K562 (cell line): ENCODE measurements around the gene ZNF665. TPM values are rescaled to one million over a fixed set of nuclear protein-coding genes. Genes with fewer than 3 reads are reported as not detected.

Experiments
- ATAC-seq: fragments of 200-7000 bp; cut with Tn5 transposase; 3 replicates; pipeline ENCODE4 v1.9.1; 2020; ENCODE audit warnings: moderate library complexity
- BruUV-seq: library from RNA; stranded (reverse); fragments of 400-500 nt; replicated peaks from 2 replicates; lab custom pipeline; 2021; lab: Mats Ljungman, UMichigan
- CTCF ChIA-PET: fragments of 300-600 bp; formaldehyde crosslinking; extraction: SDS; loops from one replicate; lab custom pipeline; 2021; ENCODE audit warnings: low intra/inter-chr PET ratio; lab: Yijun Ruan, JAX
- POLR2A ChIA-PET: fragments of 300-600, 350-650 bp; sonication (Branson Sonifier 250); formaldehyde crosslinking; extraction: SDS; loops from one replicate; lab custom pipeline; 2021; ENCODE audit warnings: antibody characterized with exemption, inconsistent platforms; lab: Yijun Ruan, JAX
- DNase-seq, 4 experiments: peaks; one replicate each; pipeline versions ENCODE4 v3.0.0 to v3.0.0-alpha.2; 2011 to 2018; ENCODE audit warnings: low spot score in 3 of 4, mixed read lengths in 3 of 4; ENCODE audit errors: extremely low read depth in 1 of 4
- FAIRE-seq: peaks from 2 replicates; lab custom pipeline; 2011; peaks lifted over from hg19 to GRCh38; lab: Jason Lieb, UNC
- H2AFZ ChIP-seq: 2 replicates; pipeline ENCODE4 v1.6.0; 2011; ENCODE audit warnings: low read depth, low read length, control low read depth, inconsistent platforms
- H3K27ac ChIP-seq: fragments of 200-600 bp; 3 replicates; pipeline ENCODE4 v1.8.0; 2011; ENCODE audit warnings: low read depth, mild to moderate bottlenecking, control low read depth, inconsistent platforms, low read length, moderate library complexity, mixed read lengths; ENCODE audit errors: extremely low read depth
- H3K27me3 ChIP-seq, 2 experiments: fragments of 300-600 bp in 1 of 2; 2 replicates in 1 of 2; 3 replicates in 1 of 2; pipeline versions ENCODE4 v1.6.0 to v1.8.0; 2011; ENCODE audit warnings: inconsistent platforms in 2 of 2, low read length in 2 of 2, mild to moderate bottlenecking in 1 of 2, mixed read lengths in 1 of 2, moderate library complexity in 1 of 2; ENCODE audit not compliant: control insufficient read depth in 2 of 2, insufficient read depth in 2 of 2
- H3K36me3 ChIP-seq: fragments of 300-600 bp; 3 replicates; pipeline ENCODE4 v1.8.0; 2011; ENCODE audit warnings: mild to moderate bottlenecking, low read length, inconsistent platforms; ENCODE audit not compliant: control insufficient read depth, insufficient read depth
- H3K4me1 ChIP-seq, 2 experiments: fragments of 200-600 bp in 1 of 2; replicated peaks in 1 of 2; 2 replicates in 1 of 2; 3 replicates in 1 of 2; pipeline versions ENCODE4 v1.5.1 to v1.8.0; 2011; ENCODE audit warnings: inconsistent platforms in 2 of 2, low read length in 2 of 2, mild to moderate bottlenecking in 1 of 2, mixed read lengths in 1 of 2, moderate library complexity in 1 of 2; ENCODE audit not compliant: control insufficient read depth in 2 of 2, insufficient read depth in 2 of 2
- H3K4me2 ChIP-seq: 2 replicates; pipeline ENCODE4 v1.6.1; 2011; ENCODE audit warnings: low read length, control low read depth, inconsistent platforms, mixed read lengths; ENCODE audit not compliant: insufficient read depth
- H3K4me3 ChIP-seq: fragments of 200-600 bp; sonication (generic), shearing (Covaris generic); 2 replicates; pipeline ENCODE4 v1.5.1; 2016; ENCODE audit warnings: control low read depth, inconsistent platforms
- H3K79me2 ChIP-seq: fragments of 200-600 bp; 3 replicates; pipeline ENCODE4 v1.8.0; 2011; ENCODE audit warnings: low read length, inconsistent platforms; ENCODE audit not compliant: control insufficient read depth, insufficient read depth
- H3K9ac ChIP-seq, 2 experiments: 2 replicates each; pipeline versions ENCODE4 v1.6.0 to v1.6.1; 2011; ENCODE audit warnings: low read depth in 2 of 2, low read length in 2 of 2, control low read depth in 1 of 2, inconsistent platforms in 1 of 2, mild to moderate bottlenecking in 1 of 2, mixed read lengths in 1 of 2; ENCODE audit not compliant: insufficient read depth in 1 of 2
- H3K9me1 ChIP-seq: one replicate; pipeline ENCODE4 v1.6.0; 2011; ENCODE audit warnings: inconsistent platforms, mild to moderate bottlenecking, low read length, moderate library complexity; ENCODE audit not compliant: control insufficient read depth, insufficient read depth
- H3K9me3 ChIP-seq: replicated peaks from 2 replicates; pipeline ENCODE4 v1.5.1; 2011; ENCODE audit warnings: low read depth, low read length, inconsistent platforms; ENCODE audit not compliant: control insufficient read depth, insufficient read depth
- H4K20me1 ChIP-seq: replicated peaks from 2 replicates; pipeline ENCODE4 v1.6.1; 2011; ENCODE audit warnings: low read length, inconsistent platforms, mixed read lengths; ENCODE audit not compliant: control insufficient read depth, insufficient read depth
- ATF7 ChIP-seq: fragments of 450-650 bp; IDR thresholded peaks from 2 replicates; pipeline ENCODE4 v1.7.1; 2014; ENCODE audit warnings: mild to moderate bottlenecking, moderate library complexity
- CBX8 ChIP-seq: fragments of 200-600 bp; sonication (generic); IDR thresholded peaks from 2 replicates; pipeline ENCODE4 v1.6.1; 2012; ENCODE audit warnings: borderline replicate concordance, mixed run types, low read depth, mild to moderate bottlenecking, moderate library complexity, mixed read lengths, low read length, control low read depth, inconsistent platforms; ENCODE audit not compliant: poor library complexity, severe bottlenecking; ENCODE audit errors: extremely low read depth
- CREBBP ChIP-seq: IDR thresholded peaks from one replicate; pipeline ENCODE4 v1.6.1; 2012; ENCODE audit warnings: low read depth, mild to moderate bottlenecking, control low read depth, inconsistent platforms, low read length
- E2F1 ChIP-seq: sonication (generic); formaldehyde crosslinking; IDR thresholded peaks from 2 replicates; pipeline ENCODE4 v1.8.1; 2023; ENCODE audit warnings: mild to moderate bottlenecking, missing genetic modification reagents, moderate library complexity
- MCM7 ChIP-seq, 2 experiments: fragments of 450-650 bp; IDR thresholded peaks; 2 replicates each; pipeline ENCODE4 v1.6.1; 2016 to 2018
- NEUROD1 ChIP-seq: fragments of 150-350 bp; IDR thresholded peaks from 2 replicates; pipeline ENCODE4 v1.6.1; 2014; ENCODE audit warnings: borderline replicate concordance, low read length, low read depth; ENCODE audit not compliant: partially characterized antibody
- NR2C2 ChIP-seq, 2 experiments: fragments of 200-800 bp in 1 of 2; sonication (Bioruptor generic) in 1 of 2; sonication (generic) in 1 of 2; formaldehyde crosslinking in 1 of 2; IDR thresholded peaks; 2 replicates each; pipeline versions ENCODE4 v1.6.1 to v1.8.0; 2016 to 2022; ENCODE audit warnings: mild to moderate bottlenecking in 1 of 2, missing compliant biosample characterization in 1 of 2, missing genetic modification characterization in 1 of 2, missing genetic modification reagents in 1 of 2
- NR4A1 ChIP-seq, 2 experiments: fragments of 250-450 bp in 1 of 2; fragments of 450-650 bp in 1 of 2; sonication (Bioruptor Pico) in 1 of 2; IDR thresholded peaks; 2 replicates each; pipeline versions ENCODE4 v1.4.0 to v1.6.1; 2016 to 2020; ENCODE audit warnings: mild to moderate bottlenecking in 2 of 2, missing compliant biosample characterization in 1 of 2, missing genetic modification characterization in 1 of 2, moderate library complexity in 1 of 2
- PPARD ChIP-seq: fragments of 250-450 bp; sonication (Bioruptor Pico); IDR thresholded peaks from 2 replicates; pipeline ENCODE4 v1.8.0; 2022; ENCODE audit warnings: inconsistent platforms, mild to moderate bottlenecking, moderate library complexity
- SAP30 ChIP-seq: fragments of 200-600 bp; sonication (generic); IDR thresholded peaks from 2 replicates; pipeline ENCODE4 v1.6.1; 2012; ENCODE audit warnings: borderline replicate concordance, low read depth, mild to moderate bottlenecking, moderate library complexity, low read length, control low read depth, inconsistent platforms; ENCODE audit not compliant: insufficient read depth, poor library complexity, severe bottlenecking
- SNRNP70 ChIP-seq: fragments of 200-400 bp; formaldehyde crosslinking; optimal IDR thresholded peaks from 2 replicates; pipeline ENCODE3; 2017; ENCODE audit warnings: low read depth, low read length
- TCFL5 ChIP-seq: fragments of 250-450 bp; sonication (Bioruptor Pico); conservative IDR thresholded peaks from 2 replicates; pipeline ENCODE4 v1.6.1; 2021; ENCODE audit warnings: mild to moderate bottlenecking, moderate library complexity, matching md5 sums
- ZFP1 ChIP-seq: fragments of 450-650 bp; formaldehyde crosslinking; IDR thresholded peaks from 2 replicates; pipeline ENCODE4 v1.4.0; 2020; ENCODE audit warnings: mild to moderate bottlenecking, mixed read lengths
- ZNF174 ChIP-seq: fragments of 250-450 bp; sonication (Bioruptor Pico); IDR thresholded peaks from 2 replicates; pipeline ENCODE4 v1.4.0; 2020; ENCODE audit warnings: mild to moderate bottlenecking
- ZNF184 ChIP-seq: sonication (generic); formaldehyde crosslinking; IDR thresholded peaks from 2 replicates; pipeline ENCODE4 v1.5.0; 2020; ENCODE audit warnings: missing genetic modification reagents
- ZNF23 ChIP-seq: fragments of 250-450 bp; sonication (Bioruptor Pico); IDR thresholded peaks from 2 replicates; pipeline ENCODE4 v1.4.0; 2020; ENCODE audit warnings: mild to moderate bottlenecking
- WGBS: fragments of 100-300 bp; shearing (Covaris generic); methylation state at CpG from one replicate; pipeline ENCODE4 v1.1.6; 2016; ENCODE audit warnings: low coverage, mixed read lengths; ENCODE audit not compliant: insufficient coverage; ENCODE audit errors: missing lambda C conversion rate; 5-methylcytosine and 5-hydroxymethylcytosine counted together
- in situ Hi-C: fragments of 300-500 bp; cut with MboI; formaldehyde crosslinking; loops from 4 replicates; pipeline ENCODE4 v1.15.0; 2018; ENCODE audit warnings: inconsistent platforms, mixed read lengths
- intact Hi-C: fragments of 100-400 bp; cut with micrococcal nuclease; formaldehyde crosslinking; loops from 2 replicates; pipeline ENCODE4 v1.14.2; 2022
- polyA plus RNA-seq, 8 experiments: library from polyadenylated mRNA; depleted of rRNA in 4 of 8; stranded (reverse) in 5 of 8; unstranded in 3 of 8; fragments of >200 nt; fragmentation: Nextera tagmentation in 2 of 8; fragmentation: Illumina TruSeq in 1 of 8; extraction: Ambion mirVana in 2 of 8; extraction: Trizol in 1 of 8; gene quantifications; 2 replicates each; pipeline versions ENCODE4 v1.2.1 to v1.2.3, GENCODE V29; 2011 to 2014; ENCODE audit warnings: inconsistent platforms in 1 of 8, missing spikeins in 1 of 8
- total RNA-seq, 7 experiments: library from RNA; depleted of rRNA in 6 of 7; stranded (reverse); fragments of >200 nt in 6 of 7; fragmentation: Illumina TruSeq in 2 of 7; extraction: Trizol in 2 of 7; gene quantifications; 2 replicates each; pipeline versions ENCODE4 v1.2.1 to v1.2.3, GENCODE V29; 2011 to 2021; ENCODE audit warnings: low replicate concordance in 1 of 7
- TF ChIP-seq, protein P1 (sequence below): fragments of 250-450 bp; sonication (Bioruptor Pico); IDR thresholded peaks from 2 replicates; pipeline ENCODE4 v1.8.0; 2022; ENCODE audit warnings: moderate library complexity, mild to moderate bottlenecking, inconsistent platforms

Gene ZNF665
- total and polyA plus RNA-seq, 9 of the 15 experiments (the other 6 are each of a cell fraction or from before 2014, with no cell fraction given), result 1.9 to 7.6 (median 2.8) TPM

DNA sequence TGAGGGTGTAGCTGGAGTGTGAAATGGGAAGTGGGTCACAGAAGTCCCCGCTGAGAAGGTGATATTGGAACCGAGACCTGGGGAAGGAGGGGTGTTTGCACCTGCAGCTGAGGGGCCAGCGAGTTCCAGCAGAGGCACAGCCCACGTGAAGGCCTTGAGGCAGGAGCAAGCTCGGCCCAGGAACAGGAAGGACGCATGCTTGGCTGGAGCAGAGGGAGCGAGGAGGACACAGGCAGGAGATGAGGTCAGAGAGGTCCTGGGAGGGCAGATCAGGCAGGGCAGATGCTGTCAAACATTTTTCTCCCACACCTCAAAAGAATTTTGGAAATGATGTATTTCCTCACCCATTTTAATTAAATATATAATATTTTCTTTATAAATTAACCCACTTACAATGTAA lies 69.8 kb downstream of the ZNF665 start:
- no TSS peak for BruUV-seq
- POLR2A ChIA-PET, result interaction anchor here (0.6 kb wide), 1 partner anchor 22 kb away, joined by 3 read pairs; no protein-coding TSS in a partner anchor
- H3K36me3 ChIP-seq, result no peaks in the 10 kb centered on the region
- ATAC-seq, result no peak
- H3K27ac ChIP-seq, result no peak overlapping the region
- in situ Hi-C loops (no loop called here), intact Hi-C loops (no loop called here)
- H3K4me3 ChIP-seq, result no peak overlapping the region
- TF ChIP-seq ZFP1 (CRISPR knock-in tag) (no peak), ZNF174 (CRISPR knock-in tag) (no peak), PPARD (CRISPR knock-in tag) (no peak), NR4A1 (CRISPR knock-in tag; IDR thresholded peaks at IDR 0.05) (no peak), NR4A1 (tag; IDR thresholded peaks at IDR 0.05) (no peak), ZNF184 (no peak), NR2C2 (CRISPR knock-in tag; IDR thresholded peaks at IDR 0.05) (no peak), NR2C2 (tag; IDR thresholded peaks at IDR 0.05) (no peak), SAP30 (no peak), MCM7 (IDR thresholded peaks at IDR 0.05) (no peak), E2F1 (CRISPR knock-in tag) (no peak), CBX8 (no peak), ATF7 (no peak), CREBBP (no peak), TCFL5 (no peak), NEUROD1 (no peak), ZNF23 (no peak), SNRNP70 (no peak)
- TF ChIP-seq, protein P1, sequence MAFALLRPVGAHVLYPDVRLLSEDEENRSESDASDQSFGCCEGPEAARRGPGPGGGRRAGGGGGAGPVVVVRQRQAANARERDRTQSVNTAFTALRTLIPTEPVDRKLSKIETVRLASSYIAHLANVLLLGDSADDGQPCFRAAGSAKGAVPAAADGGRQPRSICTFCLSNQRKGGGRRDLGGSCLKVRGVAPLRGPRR (CRISPR knock-in tag), result no peak
- CTCF ChIA-PET, result no interaction called here
- H4K20me1 ChIP-seq, result no peaks in the 10 kb centered on the region
- no peak for DNase-seq
- no peaks in the 10 kb centered on the region for H3K9me1 ChIP-seq
- peaks cover 3 to 16% of the 10 kb centered on the region in 2 experiments; a peak in 3 of 5 replicates for H3K27me3 ChIP-seq
- no peaks in the 10 kb centered on the region for H3K9me3 ChIP-seq
- H3K9ac ChIP-seq, result no peak overlapping the region
- 0% methylated on average over 7 of the region's 7 CpGs for WGBS
- no peak overlapping the region for H3K4me2 ChIP-seq
- H3K79me2 ChIP-seq, result no peaks in the 10 kb centered on the region
- no peak overlapping the region for H2AFZ ChIP-seq
- FAIRE-seq, result no peak
- H3K4me1 ChIP-seq, result no peaks in the 10 kb centered on the region
